PC-3 (cell line): Measurements from ENCODE around the gene UBL7.

Experiments
- CTCF ChIP-seq: fragments of 300-600 bp; sonication (generic); conservative IDR thresholded peaks from 2 replicates; pipeline ENCODE4 v1.5.1; 2017; ENCODE audit warnings: antibody characterized with exemption, low read depth, mild to moderate bottlenecking, low read length
- EZH2 ChIP-seq: fragments of 300-600 bp; sonication (generic); IDR thresholded peaks from one replicate; pipeline ENCODE4 v1.6.1; 2017; ENCODE audit warnings: antibody characterized with exemption, mild to moderate bottlenecking, low read length; ENCODE audit not compliant: unreplicated experiment

- no peak for TF ChIP-seq CTCF
- no peak for TF ChIP-seq EZH2
These were observed 662 bp downstream of the UBL7 start for GRCh38 chr15:74460298-74460697.
